ENCODE results near the gene AUTS2.

AUTS2 gene

DNA sequence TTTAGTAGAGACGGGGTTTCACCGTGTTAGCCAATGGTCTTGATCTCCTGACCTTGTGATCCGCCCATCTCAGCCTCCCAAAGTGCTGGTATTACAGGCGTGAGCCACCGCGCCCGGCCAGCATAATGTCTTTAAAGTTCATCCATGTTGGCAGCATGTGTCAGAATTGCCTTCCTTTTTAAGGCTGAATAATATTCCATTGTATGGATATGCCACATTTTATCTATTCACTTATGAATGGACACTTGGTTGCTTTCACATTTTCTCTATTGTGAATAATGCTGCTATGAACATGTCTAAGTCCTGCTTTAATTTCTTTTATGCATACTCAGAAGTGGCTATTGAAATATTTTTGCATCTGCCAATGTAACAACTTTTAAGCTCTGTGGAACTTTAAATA lies 779.7 kb downstream of the AUTS2 start:
- DNase-seq = no peak

DNA sequence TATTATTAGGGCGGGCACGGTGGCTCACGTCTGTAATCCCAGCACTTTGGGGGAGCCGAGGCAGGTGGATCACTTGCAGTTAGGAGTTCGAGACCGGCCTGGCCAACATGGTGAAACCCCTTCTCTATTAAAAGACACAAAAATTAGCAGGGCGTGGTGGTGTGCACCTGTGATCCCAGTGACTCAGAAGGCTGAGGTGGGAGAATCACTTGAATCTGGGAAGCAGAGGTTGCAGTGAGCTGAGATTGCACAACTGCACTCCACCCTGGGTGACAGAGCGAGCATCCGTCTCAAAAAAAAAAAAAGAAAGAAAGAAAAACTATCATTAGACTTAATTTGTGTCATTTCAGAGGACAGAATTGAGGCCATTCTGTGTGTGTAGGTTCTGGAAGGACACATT lies 780.9 kb downstream of the AUTS2 start:
- DNase-seq = no peak

DNA sequence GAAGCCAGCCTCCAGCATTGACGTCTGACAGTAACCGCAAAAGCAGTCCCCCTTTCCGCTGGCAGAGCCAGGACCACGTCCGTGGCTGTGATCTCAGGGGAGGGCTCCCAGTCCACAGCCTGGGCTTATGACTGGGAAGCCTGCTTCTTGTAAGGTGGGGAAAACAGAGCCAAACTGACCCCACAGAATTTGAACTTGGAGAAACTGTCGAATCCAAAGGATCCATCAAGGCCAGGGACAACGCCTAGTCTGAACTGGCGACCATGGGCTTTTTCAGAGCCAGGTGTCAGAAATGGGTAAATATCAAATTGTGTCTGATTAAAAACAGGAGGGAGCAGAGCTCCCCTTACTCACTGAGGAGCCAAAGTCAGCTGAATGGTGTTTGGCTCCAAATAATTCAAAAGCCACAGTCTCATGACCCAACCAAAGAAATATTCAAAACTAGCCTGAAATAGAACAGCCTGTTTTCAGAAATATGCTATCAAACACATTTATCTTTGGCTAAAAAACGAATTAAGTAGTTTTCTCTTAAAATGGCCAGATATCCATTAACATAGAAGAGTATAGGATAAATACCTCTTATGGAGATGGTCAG lies 782.2 kb downstream of the AUTS2 start:
- DNase-seq = no peak

DNA sequence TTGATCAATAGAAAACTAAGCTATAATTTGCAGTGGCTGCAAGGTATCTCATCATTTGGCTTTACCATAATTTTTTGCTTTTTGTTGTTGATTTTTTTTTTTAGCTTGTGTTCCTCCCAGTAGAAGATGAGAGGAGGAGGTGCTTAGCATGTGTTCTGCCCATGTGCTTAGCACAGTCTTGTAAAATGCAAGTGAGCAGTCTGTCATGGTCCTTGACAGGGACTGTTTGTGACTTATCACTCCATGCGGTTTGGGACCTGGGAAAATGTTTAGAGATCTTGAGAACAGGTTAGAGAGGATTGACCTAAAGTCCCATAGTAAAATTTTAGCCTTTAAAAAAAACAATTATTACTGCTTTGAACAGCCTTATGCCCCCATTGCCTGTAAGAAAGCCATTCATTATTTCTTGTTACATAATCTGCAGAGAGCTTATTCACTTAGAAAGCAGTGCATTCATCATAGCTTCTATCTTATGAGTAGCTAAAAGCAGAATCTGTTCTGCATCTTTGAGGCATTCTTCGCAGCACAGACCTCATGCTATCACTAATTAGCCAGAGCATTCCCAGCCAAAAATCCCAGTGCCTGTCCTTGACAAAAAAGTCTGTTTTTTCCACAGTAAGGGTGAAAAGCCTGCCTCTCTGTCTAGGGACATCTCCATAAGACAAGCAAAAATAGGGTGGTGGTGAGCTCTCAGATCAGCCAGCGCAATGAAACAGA lies 784.9 kb downstream of the AUTS2 start:
- no peak for DNase-seq

DNA sequence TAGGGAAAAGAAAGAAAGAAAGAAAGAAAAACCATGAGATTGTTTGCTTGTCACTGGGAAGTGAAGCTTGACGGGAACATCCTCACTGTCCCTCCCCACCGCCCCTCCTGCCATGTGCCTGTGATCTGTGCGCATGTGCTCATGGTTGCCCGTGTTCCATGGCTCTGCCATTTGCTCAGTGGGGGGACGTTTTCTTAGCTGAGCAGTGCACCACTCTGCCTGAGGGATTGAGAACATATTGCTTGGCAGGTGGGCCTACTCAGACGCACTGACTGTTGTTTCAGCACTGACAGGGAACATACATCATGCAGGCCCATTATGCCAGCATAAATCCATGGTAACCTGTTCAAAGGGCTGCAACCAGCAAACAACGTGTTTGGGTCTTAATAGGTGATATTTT lies 785.7 kb downstream of the AUTS2 start:
- no peak for DNase-seq

DNA sequence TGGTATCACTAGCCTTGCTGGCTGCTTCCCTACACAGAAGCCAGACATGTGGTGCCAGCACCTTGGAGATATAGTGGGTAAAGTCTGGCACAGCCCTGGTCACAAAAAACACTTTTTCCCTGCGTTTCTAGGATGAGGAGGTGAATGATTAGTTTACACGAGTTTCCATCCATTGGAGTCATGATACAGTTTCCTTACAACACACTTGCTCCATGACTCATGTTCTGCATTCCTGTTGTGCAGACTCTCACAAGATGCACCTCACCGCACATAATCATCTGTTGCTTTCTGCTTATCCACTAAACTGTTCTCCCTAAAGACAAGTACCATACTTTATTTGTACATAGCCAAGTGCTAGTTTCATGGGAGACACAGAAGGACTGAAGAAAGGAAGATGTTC lies 786.6 kb downstream of the AUTS2 start:
- no peak for DNase-seq

DNA sequence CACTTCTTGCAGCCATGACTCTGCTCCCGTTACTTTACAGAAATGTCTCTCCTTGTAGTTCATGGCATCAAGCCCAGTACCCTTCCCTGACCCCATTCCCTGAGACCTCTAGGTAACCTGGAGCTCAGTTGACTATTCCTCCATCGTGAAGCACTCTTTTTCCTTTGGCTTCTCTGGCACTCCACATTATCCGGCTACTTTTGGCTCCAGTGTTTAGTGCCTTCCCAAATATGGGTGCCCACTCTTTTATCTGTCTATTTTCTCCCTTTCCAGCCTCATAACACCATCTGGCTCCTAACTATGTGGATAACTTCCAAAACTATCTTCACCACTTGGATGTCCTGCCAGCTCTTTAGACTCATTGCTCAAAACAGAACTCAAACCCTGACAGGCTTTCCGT lies 788.9 kb downstream of the AUTS2 start:
- DNase-seq = no peak

DNA sequence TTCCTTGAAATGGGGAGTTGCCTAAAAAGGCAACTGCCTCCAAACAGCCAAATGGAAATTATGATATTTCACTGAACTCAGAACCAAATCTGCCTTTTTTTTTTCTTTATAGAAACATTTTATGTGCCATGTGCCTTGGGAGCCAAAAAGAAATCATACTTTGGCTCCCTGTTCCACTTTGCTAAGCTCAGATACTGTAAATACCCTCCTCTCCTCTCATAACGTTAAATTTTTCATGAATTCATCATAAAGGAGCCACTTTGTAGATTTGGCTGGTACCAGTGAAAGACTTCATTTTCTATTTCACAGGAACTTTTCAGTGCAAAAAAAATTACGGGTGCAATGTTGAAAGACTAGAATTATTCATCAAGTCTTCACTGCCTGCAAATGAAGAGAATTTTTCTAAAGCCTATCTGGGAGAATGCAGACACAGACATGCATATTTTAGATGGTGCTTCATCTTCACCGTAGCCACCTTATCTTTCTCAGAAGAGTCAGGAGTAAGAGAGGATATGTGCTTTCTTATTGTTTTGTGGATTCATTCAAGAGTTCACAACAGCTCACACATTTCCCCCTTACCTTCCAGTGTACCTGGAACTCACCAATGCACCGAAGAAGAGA lies 791.4 kb downstream of the AUTS2 start:
- DNase-seq = no peak

DNA sequence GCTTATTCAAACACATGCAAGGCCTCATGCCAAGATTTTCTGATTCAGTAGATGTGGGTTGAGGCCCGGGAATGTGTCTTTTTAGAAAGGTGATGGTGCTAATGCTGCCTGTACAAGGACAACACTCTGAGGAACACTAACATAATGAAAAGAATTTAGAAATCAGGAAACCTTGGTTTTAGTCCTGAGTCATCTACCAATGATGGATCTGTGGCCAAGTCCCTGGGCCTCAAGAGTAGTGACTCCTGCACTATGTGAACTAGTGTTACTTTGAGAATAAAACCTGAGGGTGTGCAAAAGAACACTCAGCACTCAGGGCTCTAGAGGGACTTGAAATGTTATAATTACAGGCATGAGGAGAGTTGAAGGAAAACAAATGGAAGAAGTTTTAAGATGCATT lies 792.0 kb downstream of the AUTS2 start:
- DNase-seq = no peak

DNA sequence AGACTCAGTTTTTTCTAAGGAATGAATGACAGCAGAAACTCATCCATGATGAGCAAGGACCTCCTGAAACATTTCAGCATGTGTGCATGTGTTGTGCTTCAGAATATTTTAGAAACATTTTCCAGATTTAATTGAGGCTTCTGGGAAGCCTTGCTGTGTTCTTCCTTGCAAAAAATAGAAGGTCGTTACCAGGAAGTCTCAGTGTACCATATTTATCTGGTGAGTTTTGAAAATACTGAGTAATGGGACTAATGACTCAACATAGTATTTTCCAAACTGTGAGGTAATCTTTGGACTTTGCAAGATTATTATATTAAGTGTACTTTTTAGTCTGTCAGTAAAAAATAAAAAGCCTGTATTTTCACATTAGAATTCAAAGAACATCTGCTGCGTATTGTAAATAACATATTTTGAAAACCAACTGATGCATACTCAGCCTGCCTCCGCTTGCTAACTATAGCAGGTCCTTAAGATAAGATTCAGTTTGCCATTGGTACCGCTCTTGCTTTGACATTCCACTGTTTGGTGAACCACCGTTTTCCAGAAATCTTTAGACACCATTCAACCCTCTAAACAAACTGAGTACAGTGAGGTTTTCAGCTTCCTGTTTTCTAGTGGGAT lies 794.1 kb downstream of the AUTS2 start:
- DNase-seq = no peak

DNA sequence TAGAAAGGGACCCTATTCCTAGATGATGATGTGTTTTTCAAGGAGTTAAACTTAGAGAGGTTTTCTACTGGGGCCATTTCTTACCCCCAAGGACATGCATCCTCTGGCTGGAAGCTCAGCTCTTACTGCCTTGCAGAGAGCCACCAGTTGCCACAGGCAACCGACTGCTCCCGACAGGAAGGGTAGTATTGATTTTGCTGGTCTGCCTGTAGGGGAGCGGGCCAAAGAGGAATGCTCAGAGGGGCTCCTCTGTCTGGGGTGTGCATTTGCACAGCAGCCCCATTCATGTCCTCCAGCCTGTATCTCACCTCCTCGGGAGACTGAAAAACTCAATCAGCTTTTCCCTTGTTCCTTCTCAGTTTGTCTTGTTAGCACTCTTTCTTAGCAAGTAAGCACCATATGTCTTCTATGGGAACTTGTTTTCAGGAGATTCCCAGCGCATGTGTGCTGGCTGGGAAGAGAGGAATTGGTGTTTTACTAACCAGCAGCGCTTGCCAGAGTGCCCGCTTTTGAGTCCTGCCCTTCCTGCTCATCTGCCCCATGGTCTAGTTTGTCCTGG lies 794.7 kb downstream of the AUTS2 start:
- DNase-seq = no peak

DNA sequence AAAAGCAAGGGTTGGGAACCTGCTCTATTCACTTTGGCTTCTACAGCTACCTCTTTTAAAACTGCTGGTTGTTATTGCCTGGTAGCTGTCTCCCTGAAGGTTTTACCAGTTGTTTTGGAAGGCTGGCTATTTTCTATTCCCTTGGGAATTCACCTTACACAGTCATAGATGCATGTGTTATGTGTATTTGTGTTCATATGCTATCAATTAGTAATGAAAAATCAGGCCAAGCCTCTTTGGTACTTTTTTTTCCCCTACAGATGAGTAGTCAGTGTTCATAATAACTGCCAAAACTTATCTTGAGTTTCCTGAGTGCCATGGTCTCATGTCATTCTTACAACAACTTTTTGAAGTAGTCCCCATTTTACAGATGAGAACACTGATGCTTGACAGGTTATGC lies 795.7 kb downstream of the AUTS2 start:
- DNase-seq = no peak

DNA sequence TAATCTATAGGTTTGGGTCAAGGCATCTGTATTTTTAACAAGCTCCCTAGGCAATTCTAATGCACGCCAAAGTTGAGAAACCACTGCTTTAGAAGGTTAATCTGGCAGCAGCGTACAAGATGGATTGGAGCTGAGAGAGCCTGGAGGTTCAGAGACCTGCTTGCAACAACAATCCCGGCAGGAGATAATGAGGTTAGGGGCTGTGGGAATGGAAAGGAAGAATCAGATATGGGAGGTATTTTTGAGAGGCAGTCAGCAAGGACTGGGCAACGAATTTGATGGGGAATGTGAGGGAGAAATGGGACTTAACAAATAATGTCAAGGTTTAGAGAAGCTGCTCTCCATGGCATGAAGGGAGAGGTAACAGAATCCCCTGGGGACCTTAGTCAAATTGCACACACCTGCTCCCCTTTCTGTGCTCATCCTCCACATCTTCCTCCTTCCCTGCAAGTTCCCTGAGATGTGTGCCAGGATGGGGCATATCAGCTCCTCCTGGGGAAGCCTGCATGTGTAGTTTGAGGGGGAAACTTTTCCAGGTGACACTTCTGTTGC lies 802.6 kb downstream of the AUTS2 start:
- no peak for DNase-seq

DNA sequence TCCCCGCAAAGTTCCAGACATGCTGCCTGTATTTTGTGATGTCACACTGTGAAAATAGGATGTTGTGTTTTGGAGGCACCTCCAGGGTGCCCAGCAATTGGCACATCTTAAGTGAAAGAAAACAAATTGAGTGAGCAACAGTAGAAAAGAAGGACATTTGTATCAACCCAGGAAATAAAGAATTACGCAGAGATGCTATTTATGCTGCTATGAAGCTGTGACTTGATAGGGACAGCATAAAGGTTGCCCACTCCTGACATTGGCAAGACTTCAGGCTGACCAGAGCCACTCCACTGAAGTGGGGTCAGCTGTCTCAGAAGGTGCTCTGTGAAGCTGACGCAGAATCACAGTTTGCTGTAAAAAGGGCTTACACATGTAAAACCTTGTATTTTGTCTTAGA lies 803.8 kb downstream of the AUTS2 start:
- no peak for DNase-seq

DNA sequence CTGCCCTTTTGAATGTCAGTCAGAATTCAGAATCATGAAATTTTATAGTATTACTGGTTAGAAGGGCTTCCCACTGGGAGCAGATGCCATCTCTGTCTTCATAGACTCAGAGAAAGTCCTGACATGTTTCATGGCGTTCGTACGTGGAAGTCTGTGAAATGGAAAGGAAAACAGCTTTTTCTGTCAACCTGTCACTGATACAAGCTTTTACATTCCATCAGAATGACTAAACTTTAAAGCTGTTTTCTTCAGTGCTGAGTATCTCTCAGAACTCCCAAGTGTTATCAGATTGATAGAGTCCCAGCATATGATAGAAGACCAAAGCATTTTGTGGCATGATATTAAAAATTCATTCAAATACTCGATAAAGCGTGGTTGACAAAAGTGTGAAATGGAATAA lies 807.0 kb downstream of the AUTS2 start:
- no peak for DNase-seq

DNA sequence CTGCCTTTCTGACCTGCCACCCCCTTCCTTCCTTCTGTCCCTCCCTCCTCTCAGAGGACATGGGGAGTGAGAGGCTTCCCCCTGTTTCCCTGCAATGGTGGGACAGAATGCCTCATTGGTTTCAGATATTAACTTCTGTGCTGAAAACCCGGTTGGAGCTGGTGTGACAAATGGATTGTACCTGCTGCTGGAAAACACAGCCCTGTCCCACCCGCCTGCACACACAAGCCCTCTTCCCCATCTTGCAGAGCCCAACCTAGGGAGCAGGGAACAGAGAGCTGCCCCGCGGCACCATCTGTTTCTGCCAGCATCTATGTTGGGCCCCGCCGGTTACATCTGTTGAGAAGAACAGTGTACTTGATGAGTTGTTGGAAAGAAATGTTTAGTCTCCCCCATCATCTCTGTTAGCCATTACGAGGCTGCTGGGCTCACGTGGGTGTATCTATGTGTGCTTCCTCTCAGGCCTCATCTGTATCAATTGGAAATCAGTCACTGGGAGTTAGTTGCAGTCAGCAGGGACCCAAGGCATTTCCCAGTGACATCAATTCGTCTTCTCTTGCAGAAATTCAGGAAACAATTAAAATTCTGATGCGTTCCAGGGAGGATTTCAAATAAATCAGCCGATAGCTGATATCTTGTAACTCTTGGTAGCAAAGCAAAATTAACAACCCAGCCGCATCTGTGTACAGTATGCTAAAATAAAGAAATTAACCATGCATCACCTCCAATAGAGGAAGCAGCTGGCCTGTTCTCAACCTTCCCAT lies 808.1 kb downstream of the AUTS2 start:
- DNase-seq = no peak

DNA sequence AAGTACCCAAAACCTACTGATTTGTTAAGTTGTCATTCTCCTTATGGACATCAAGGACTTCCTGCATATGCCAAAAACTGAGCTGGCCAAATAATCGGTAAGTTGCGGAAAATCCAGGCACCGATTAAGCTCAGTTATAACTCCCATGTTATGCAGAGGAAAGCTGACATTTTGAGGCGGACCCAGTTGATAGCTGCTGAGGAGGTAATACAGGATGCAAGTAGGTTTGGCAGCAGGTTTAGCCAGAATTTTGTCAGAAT lies 808.6 kb downstream of the AUTS2 start:
- no peak for DNase-seq

DNA sequence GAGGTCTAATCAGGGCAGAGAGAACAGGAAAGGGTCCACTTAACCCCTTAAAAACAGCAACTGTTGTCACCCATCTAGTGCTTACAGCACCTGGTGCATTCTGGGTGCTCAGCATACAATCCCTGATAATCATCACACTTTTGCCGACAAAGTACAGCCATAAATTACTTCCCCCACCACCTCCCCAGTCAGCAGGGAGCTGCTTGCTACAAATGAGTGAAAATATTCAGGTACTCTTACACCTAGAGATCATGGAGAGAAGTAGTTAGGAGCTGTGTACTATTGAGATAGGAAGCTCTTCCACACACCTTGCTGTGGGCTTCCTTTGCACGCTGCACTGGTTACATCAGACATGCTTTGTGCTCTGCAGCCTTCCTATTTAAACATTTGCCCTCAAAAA lies 810.2 kb downstream of the AUTS2 start:
- DNase-seq = no peak

DNA sequence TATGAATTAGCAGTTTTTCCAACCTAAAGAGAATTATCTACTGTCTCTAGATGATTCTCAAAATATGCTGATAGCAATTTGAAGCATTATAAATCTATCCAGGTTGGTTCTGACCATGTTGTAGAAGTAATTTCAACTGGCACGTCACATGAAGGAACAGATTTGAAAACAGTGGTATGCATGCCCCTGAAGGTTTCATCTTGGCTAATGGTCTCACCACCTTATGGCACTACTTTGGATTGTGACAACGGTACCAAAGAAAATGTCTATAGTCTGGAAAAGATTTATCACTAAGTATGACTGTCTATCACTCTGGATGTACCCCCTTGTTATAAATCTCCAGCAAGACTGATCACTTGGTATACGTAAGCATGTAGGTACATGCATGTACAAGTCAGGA lies 810.6 kb downstream of the AUTS2 start:
- no peak for DNase-seq

DNA sequence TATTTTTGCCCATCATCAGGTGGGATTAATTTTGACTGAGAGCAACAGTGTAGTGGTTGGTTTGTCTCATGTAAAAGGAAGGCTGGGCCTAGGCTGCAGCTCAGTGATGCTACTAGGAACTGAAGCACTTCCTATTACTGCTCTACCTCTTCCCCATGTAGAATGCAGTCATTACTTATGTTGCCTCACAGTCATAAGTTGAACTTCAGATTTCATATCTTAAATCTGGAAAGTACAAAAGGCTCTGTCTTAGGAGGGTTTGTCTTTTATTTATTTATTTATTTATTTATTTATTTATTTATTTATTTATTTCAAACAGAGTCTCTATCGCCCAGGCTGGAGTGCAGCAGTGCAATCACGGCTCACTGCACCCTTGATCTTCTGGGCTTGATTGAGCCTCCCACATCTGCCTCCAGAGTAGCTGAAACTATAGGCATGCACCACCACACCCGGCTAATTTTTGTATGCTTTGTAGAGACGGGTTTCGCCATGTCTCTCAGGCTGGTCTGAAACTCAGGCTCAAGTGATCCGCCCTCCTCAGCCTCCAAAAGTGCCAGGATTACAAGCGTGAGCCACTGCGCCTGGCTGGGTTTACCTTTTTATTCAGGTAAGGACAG lies 812.0 kb downstream of the AUTS2 start:
- no peak for DNase-seq

DNA sequence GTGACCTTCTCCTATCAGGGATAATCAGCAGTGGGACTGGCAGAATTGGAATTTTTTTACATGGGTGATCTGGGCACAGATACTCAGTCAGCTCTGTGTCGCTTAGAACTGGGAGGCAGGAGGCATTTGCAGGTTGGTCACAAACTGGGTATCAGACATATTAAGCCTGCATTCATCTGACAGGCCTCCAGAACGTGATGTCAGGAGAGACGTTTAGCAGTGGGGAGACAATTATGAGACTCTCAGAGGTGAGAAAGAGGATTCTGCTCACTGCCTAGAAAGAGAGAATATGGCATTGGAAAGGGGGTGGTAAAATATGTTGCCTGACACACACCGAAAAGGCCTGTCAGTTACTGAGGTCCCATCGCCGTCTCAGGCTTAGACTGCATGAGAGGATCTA lies 816.1 kb downstream of the AUTS2 start:
- DNase-seq = no peak

DNA sequence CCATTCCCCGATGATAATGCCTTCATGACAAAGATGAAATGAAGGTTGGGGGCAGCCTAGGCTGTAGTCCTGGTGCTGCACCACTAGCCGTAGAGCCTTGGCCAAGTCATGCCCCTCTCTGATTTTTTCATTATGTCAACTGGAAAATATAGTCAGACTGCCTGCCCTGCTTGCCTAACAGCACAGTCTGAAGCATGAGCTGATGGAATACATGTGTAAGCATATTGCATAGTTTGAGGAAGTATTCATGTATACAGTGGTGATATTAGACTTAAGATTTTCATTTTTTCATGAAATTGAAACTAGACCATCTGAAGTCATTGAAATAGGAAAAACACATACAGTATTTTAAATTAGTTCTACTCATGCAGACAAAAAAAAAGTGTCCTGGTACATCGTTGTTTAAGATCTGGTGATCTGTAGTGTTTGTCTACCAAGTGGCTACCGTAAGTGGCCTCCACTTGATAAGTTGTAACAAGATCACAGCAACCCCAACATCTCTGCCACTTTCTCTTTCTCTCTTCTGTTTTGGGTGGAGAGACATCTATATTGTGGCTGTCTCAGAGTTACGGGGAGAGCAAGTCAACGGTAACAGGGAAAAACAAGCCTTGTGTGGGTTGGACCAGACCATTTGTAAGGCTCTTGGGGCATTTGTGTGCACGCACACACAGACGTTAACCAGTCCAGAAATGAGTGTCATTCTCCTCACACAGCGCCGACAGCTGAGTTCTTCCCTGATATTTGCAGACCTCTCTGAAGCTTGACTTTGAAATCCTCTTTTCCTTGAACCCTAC lies 817.1 kb downstream of the AUTS2 start:
- no peak for DNase-seq
